Measurements from ENCODE around the gene DGKI. TPM values are rescaled to one million over a fixed set of nuclear protein-coding genes. Genes with fewer than 3 reads are reported as not detected.
A peak's percentile ranks its signal among the peaks of the same experiment; 100 is the strongest.

DGKI gene
- total RNA-seq, 1 experiment from 2014 or later = 0.55 TPM

DNA sequence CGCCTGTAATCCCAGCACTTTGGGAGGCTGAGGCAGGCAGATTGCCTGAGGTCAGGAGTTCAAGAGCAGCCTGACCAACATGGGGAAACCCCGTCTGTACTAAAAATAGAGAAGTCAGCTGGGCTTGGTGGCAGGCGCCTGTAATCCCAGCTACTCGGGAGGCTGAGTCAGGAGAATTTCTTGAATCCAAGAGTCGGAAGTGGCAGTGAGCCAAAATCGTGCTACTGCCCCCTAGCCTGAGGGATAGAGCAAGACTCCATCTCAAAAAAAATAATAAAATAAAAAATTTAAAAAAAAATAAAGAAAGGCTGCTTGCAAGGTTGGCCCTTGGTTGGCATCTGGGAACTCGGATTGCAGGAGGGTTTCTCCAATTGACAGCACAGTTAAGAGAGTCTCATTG is 221.6 kb downstream of the DGKI start:
- Mint-ChIP-seq H3K4me1 (0 out of 4 replicates have a peak, but pooled peaks cover 3 to 4% of the 10 kb centered on the region in 2 experiments), H3K27ac (no peak overlapping the region), H3K27me3 (ENCODE audit: low read depth) (no peaks in the 10 kb centered on the region), H3K9me3 (peaks cover 3 to 4% of the 10 kb centered on the region in 2 experiments; a peak in 2 of 5 replicates), H3K36me3 (ENCODE audit: insufficient read depth in 1 of 3, low read depth in 3 of 3) (peaks cover 0 to 4% (median 3%) of the 10 kb centered on the region in 3 experiments; a peak in 4 of 7 replicates), H3K4me3 (no peak overlapping the region)
- Histone ChIP-seq H3K79me2 (ENCODE audit: insufficient read depth, low read length) (no peaks in the 10 kb centered on the region), H2BK12ac (ENCODE audit: insufficient read length, low read depth, low read length) (no peak overlapping the region), H2BK20ac (ENCODE audit: low read depth, low read length, poor library complexity, severe bottlenecking) (no peak overlapping the region), H3K18ac (ENCODE audit: insufficient read length, low read depth, low read length) (no peak overlapping the region), H3K27me3 (ENCODE audit: insufficient read depth, low read length) (no peaks in the 10 kb centered on the region), H2BK5ac (ENCODE audit: insufficient read length, low read length) (no peak overlapping the region), H3K4me2 (ENCODE audit: insufficient read depth, insufficient read length, low read length) (no peak overlapping the region), H3K79me1 (ENCODE audit: insufficient read depth, low read depth, low read length, poor library complexity, severe bottlenecking) (no peaks in the 10 kb centered on the region), H2AK5ac (ENCODE audit: insufficient read length, low read length) (no peak overlapping the region), H4K91ac (ENCODE audit: insufficient read length, low read depth, low read length) (no peak overlapping the region), H3K4me1 (ENCODE audit: insufficient read depth, low read length) (no peaks in the 10 kb centered on the region), H2AFZ (ENCODE audit: low read length) (no peak overlapping the region), H3K27ac (ENCODE audit: insufficient read length, low read depth, low read length) (no peak overlapping the region), H3K23ac (ENCODE audit: insufficient read length, low read depth, low read length) (no peak overlapping the region), H3K14ac (ENCODE audit: insufficient read depth, low read length) (no peak overlapping the region), H2BK120ac (ENCODE audit: low read depth, low read length, poor library complexity, severe bottlenecking) (no peak overlapping the region), H3K56ac (ENCODE audit: insufficient read length, low read depth, low read length) (no peak overlapping the region), H4K8ac (replicated peaks; ENCODE audit: insufficient read length, low read depth, low read length) (no peak overlapping the region), H3K4ac (ENCODE audit: low read depth, low read length) (no peak overlapping the region), H3K9ac (ENCODE audit: extremely low read depth, insufficient read length, low read length) (no peak overlapping the region), H3T11ph (ENCODE audit: low read length) (no peak overlapping the region), H3K23me2 (ENCODE audit: insufficient read length, low read depth, low read length, poor library complexity, severe bottlenecking) (no peaks in the 10 kb centered on the region), H4K20me1 (ENCODE audit: control insufficient read depth, insufficient read depth, insufficient read length) (no peaks in the 10 kb centered on the region), H3K9me3 (ENCODE audit: control insufficient read depth, low read depth, low read length) (no peaks in the 10 kb centered on the region), H2BK15ac (ENCODE audit: low read depth, low read length) (no peak overlapping the region), H4K5ac (ENCODE audit: insufficient read length, low read depth, low read length) (no peak overlapping the region)
- peak; percentile 37; the same call in 1 of the 3 replicates for TF ChIP-seq CTCF (conservative IDR thresholded peaks at IDR 0.05)
- no CpG with 5 or more reads among the region's 7 CpGs for WGBS (ENCODE audit: extremely low coverage, insufficient read length, low lambda C conversion rate)
- no peak for DNase-seq
